Measurements from ENCODE around the gene PAQR8. TPM values are rescaled to one million over a fixed set of nuclear protein-coding genes. Genes with fewer than 3 reads are reported as not detected.

PAQR8 gene
- total and polyA plus RNA-seq, 2 of the 13 experiments (the other 11 are each of a cell fraction or from before 2014, with no cell fraction given): 37.7 to 50.7 TPM

DNA sequence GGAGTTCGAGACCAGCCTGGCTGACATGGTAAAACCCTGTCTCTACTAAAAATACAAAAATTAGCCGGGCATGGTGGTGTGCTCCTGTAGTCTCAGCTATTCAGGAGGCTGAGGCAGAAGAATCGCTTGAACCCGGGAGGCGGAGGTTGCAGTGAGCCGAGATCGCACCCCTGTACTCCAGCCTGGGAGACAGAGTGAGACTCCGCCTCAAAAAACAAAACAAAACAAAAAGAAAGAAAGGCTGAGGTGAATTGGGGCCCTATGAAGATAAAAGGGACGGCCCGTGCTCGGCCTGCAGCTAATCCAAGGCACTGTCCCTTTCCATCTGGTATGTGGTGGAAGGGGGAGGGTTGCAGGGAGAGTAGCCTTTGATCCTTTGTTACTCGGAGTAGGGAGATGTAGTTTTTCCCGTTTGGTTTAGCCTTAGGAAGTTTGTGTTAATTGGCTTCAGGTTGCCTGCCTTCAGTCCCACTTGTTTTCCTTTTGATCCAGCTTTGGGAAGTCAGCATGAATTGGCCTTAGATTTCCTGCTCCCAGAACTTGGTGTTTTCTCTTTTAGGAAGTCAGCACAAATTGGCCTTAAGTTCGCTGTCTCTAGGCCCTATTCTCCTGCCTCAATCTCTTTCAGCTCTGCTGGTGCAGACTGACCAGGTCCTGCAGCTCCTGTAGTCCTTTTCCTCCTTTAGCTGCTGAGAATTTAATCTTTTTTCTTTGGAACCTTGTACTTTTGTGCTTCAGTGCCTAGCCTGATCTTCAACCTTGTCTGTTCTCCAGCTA lies 36.1 kb upstream of the PAQR8 start (continued):
- TF ChIP-seq, protein P1, sequence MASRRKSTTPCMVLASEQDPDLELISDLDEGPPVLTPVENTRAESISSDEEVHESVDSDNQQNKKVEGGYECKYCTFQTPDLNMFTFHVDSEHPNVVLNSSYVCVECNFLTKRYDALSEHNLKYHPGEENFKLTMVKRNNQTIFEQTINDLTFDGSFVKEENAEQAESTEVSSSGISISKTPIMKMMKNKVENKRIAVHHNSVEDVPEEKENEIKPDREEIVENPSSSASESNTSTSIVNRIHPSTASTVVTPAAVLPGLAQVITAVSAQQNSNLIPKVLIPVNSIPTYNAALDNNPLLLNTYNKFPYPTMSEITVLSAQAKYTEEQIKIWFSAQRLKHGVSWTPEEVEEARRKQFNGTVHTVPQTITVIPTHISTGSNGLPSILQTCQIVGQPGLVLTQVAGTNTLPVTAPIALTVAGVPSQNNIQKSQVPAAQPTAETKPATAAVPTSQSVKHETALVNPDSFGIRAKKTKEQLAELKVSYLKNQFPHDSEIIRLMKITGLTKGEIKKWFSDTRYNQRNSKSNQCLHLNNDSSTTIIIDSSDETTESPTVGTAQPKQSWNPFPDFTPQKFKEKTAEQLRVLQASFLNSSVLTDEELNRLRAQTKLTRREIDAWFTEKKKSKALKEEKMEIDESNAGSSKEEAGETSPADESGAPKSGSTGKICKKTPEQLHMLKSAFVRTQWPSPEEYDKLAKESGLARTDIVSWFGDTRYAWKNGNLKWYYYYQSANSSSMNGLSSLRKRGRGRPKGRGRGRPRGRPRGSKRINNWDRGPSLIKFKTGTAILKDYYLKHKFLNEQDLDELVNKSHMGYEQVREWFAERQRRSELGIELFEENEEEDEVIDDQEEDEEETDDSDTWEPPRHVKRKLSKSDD (CRISPR knock-in tag; IDR thresholded peaks at IDR 0.05; ENCODE audit: low read depth): peak; percentile 60; the same call in 1 of the 2 replicates
- no peak for TF ChIP-seq ZNF562 (CRISPR knock-in tag; IDR thresholded peaks at IDR 0.05; ENCODE audit: borderline replicate concordance)
- TF ChIP-seq POLR2G (IDR thresholded peaks at IDR 0.05; ENCODE audit: low read depth, low read length): peak; percentile 70
- TF ChIP-seq, protein P2, sequence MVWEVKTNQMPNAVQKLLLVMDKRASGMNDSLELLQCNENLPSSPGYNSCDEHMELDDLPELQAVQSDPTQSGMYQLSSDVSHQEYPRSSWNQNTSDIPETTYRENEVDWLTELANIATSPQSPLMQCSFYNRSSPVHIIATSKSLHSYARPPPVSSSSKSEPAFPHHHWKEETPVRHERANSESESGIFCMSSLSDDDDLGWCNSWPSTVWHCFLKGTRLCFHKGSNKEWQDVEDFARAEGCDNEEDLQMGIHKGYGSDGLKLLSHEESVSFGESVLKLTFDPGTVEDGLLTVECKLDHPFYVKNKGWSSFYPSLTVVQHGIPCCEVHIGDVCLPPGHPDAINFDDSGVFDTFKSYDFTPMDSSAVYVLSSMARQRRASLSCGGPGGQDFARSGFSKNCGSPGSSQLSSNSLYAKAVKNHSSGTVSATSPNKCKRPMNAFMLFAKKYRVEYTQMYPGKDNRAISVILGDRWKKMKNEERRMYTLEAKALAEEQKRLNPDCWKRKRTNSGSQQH (CRISPR knock-in tag; IDR thresholded peaks at IDR 0.05; ENCODE audit: low read depth): no peak
- TF ChIP-seq, protein P3, sequence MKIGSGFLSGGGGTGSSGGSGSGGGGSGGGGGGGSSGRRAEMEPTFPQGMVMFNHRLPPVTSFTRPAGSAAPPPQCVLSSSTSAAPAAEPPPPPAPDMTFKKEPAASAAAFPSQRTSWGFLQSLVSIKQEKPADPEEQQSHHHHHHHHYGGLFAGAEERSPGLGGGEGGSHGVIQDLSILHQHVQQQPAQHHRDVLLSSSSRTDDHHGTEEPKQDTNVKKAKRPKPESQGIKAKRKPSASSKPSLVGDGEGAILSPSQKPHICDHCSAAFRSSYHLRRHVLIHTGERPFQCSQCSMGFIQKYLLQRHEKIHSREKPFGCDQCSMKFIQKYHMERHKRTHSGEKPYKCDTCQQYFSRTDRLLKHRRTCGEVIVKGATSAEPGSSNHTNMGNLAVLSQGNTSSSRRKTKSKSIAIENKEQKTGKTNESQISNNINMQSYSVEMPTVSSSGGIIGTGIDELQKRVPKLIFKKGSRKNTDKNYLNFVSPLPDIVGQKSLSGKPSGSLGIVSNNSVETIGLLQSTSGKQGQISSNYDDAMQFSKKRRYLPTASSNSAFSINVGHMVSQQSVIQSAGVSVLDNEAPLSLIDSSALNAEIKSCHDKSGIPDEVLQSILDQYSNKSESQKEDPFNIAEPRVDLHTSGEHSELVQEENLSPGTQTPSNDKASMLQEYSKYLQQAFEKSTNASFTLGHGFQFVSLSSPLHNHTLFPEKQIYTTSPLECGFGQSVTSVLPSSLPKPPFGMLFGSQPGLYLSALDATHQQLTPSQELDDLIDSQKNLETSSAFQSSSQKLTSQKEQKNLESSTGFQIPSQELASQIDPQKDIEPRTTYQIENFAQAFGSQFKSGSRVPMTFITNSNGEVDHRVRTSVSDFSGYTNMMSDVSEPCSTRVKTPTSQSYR (CRISPR knock-in tag; IDR thresholded peaks at IDR 0.05; ENCODE audit: borderline replicate concordance): peak; percentile 99
- peak; percentile 73 for TF ChIP-seq ZNF605 (CRISPR knock-in tag; IDR thresholded peaks at IDR 0.05)
- TF ChIP-seq, protein P4, sequence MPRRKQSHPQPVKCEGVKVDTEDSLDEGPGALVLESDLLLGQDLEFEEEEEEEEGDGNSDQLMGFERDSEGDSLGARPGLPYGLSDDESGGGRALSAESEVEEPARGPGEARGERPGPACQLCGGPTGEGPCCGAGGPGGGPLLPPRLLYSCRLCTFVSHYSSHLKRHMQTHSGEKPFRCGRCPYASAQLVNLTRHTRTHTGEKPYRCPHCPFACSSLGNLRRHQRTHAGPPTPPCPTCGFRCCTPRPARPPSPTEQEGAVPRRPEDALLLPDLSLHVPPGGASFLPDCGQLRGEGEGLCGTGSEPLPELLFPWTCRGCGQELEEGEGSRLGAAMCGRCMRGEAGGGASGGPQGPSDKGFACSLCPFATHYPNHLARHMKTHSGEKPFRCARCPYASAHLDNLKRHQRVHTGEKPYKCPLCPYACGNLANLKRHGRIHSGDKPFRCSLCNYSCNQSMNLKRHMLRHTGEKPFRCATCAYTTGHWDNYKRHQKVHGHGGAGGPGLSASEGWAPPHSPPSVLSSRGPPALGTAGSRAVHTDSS (CRISPR knock-in tag; conservative IDR thresholded peaks at IDR 0.05): no peak
- peak; percentile 70 for TF ChIP-seq FOXA3 (CRISPR knock-in tag; IDR thresholded peaks at IDR 0.05)
- TF ChIP-seq NFE2L2 (IDR thresholded peaks at IDR 0.05; ENCODE audit: low read length): no peak
- peak; percentile 16 for TF ChIP-seq RBM22 (optimal IDR thresholded peaks at IDR 0.05; ENCODE audit: low read length)
- TF ChIP-seq TBL1XR1 (IDR thresholded peaks at IDR 0.05; ENCODE audit: borderline replicate concordance, low read length, partially characterized antibody): no peak
- TF ChIP-seq ZNF17 (CRISPR knock-in tag; IDR thresholded peaks at IDR 0.05): no peak
- TF ChIP-seq, protein P5, sequence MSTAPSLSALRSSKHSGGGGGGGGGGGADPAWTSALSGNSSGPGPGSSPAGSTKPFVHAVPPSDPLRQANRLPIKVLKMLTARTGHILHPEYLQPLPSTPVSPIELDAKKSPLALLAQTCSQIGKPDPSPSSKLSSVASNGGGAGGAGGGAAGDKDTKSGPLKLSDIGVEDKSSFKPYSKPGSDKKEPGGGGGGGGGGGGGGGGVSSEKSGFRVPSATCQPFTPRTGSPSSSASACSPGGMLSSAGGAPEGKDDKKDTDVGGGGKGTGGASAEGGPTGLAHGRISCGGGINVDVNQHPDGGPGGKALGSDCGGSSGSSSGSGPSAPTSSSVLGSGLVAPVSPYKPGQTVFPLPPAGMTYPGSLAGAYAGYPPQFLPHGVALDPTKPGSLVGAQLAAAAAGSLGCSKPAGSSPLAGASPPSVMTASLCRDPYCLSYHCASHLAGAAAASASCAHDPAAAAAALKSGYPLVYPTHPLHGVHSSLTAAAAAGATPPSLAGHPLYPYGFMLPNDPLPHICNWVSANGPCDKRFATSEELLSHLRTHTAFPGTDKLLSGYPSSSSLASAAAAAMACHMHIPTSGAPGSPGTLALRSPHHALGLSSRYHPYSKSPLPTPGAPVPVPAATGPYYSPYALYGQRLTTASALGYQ (CRISPR knock-in tag; IDR thresholded peaks at IDR 0.05): peak; percentile 91
- TF ChIP-seq ZNF317 (CRISPR knock-in tag; IDR thresholded peaks at IDR 0.05): peak; percentile 5; the same call in 1 of the 2 replicates
- TF ChIP-seq HNRNPLL (IDR thresholded peaks at IDR 0.05; ENCODE audit: low read depth, low read length, poor library complexity, severe bottlenecking): no peak
- peak; percentile 93 for TF ChIP-seq TEAD3 (CRISPR knock-in tag; optimal IDR thresholded peaks at IDR 0.05; ENCODE audit: borderline replicate concordance)
